Fibroblast of skin of abdomen (primary cell): ENCODE measurements around the gene SSTR4.
A peak's percentile ranks its signal among the peaks of the same experiment; 100 is the strongest.

ENCODE experiments used
- DNase-seq: peaks from one replicate; pipeline ENCODE4 v3.0.0-alpha.2; 2013

Gene SSTR4

DNA sequence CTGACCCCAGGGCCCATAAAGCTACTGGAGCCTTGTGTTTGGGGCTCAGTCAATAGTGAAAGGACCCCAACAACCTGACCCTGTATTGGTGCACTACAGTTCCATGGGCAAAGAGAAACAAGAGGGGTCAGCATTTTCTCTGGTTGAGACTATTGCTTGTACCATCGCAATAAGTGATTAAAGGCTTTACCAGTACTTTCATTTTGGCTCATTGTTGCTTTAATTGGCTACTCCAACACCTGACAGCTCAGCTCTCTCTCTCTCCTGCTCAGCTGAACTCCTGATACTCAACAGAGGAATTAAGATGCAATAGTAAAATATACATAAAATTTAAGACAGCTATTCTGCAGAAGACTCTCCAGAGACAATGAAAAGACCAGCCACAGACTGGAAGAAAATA is 33.2 kb downstream of the SSTR4 start:
- no peak for DNase-seq

DNA sequence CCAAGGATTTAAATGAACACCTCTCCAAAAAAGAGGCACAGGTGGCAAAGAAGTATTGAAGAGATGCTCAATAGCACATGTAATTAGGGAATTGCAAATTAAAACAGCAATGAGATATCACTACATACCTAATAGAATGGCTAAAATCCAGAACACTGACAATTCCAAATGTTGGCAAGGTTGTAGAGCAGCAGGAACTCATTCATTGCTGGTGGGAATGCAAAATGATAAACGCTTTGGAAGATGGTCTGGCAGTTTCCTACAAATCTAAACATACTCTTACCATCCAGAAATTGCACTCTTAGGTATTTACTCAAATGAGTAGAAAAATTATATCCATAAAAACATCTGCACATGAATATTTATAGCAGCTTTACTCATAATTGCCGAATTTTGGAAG is 34.0 kb downstream of the SSTR4 start:
- no peak for DNase-seq

DNA sequence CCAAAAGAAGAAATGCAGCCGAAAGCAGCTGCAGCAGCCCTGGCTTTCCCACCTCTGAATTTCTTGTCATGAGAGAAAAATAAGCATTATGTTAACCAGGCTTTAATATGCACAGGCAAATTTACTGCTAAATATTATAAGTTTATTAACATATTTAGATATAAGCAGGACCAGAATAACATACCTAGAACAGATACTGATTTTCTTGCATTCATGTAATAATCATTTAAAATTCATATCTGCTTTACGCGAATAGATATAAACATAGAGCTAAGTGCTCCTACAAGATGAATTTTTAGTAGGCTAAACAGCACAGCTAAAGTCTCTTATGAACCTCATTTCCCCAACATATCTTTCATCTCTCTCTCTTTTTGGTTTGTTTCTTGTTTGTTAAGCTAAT is 36.3 kb downstream of the SSTR4 start:
- no peak for DNase-seq

DNA sequence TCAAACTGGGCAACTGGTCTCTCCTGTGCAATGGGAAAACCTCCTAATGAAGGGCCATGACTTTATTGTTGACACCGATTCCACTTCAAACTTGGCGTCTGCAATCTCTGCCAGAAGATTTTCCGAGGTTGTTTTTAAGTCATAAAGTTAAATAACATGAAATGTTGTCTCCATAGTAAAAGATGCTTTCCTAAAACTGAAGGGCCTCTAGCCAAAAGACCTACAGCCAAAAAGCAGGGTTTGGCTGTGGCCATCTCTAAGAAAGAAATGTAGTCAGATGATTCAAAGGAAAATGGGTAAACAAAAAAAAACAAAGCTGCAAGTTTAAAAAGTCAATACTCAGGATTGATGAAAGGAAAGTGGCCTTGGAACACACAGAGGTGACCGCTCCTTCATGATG is 36.9 kb downstream of the SSTR4 start:
- DNase-seq, result no peak

DNA sequence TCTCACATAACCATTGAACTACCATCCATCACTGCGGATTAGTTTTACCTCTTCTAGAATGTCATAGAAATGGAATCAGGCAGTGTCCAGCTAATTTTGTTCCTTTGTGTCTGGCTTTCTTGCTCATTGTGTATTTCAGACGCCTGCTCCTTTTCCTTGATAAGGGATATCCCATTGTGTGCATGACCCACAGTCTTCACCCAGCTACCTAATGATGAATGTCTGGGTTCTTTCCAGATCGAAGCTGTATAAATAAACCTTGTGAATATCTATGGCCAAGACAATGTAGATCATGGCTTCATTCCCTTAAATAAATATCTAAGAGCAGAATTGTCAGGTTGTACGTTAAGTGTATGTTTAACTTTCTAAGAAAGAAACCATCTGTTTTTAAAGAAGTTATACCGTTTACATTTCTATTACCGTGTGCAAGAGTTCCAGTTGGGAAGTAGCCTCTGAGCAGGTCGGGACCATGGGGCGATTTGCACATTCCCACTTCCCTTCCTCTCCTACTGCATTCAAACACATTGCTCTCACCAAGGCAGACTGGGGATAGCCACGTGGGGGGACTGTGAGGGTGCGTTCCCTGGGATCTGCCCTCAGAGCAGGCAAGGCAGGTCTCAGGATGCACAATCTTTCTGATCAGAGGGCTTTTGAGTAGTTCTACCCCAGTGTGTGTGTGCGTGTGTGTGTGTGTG is 37.9 kb downstream of the SSTR4 start:
- no peak for DNase-seq

DNA sequence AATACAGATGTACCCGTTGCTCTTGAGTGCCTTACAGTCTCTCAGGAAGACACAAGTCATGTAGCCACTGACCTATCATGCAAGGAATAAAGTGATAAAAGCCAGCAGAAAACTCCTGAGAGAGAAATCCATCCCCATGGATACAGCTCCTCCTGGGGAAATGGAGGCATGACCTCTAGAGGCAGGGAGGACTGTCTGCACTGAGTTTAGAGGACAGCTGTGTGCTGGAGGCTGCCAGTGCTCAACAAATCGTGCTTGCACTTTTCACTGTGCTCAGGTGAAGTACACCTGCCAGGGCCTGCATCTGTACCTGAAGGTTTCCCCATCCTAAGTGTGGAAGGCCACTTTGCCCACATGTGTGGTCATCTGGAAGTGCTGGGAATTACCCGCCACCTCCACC is 38.9 kb downstream of the SSTR4 start:
- no peak for DNase-seq

DNA sequence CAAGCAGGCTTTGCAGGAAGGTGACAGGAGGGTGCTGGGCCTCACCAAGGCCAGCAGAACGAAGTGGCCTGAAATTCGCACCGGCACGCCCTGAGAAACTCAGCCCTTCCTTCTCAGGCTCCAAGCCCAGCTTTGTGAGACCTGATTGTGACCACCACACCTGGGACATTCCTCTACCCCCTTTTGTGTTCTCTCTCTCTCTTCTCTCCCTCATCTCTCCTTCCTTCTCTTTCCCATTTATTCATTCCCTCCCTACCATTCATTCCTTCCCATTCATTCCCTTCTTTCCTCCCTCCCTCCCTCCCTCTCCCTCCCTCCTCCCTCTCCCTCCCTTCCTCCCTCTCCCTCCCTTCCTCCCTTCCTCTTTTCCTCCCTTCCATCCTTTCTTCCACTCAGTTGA is 42.2 kb downstream of the SSTR4 start:
- DNase-seq, result no peak

DNA sequence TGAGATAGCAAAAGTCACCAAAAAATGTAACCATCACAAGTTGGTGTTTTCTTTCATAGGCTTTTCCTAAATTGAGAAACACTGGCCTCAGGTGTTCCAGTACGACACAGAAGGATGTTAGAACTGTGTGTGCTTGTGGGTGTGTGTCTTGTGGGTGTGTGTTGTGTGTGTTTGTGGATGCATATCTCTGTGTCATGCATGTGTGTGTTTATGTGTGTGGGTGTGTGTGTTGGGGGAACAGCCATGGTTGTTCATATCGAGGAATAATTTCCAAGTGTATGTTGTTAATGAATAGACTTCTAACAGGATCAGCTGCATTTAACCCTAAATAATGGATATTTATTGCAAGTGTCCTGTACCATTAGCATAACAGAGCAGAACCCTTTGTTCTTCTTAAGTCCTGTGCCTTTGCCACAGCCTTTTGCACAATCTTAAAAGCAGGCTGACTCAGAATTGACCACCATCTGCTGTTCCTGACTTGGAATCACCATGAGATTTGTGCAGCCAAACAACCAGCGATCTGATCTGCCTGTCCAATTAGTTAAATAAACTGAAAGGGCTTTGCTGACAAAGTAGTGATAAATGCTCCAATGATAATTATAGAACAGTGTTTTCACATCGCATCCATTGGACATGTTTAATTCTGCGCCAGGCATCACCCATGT is 43.4 kb downstream of the SSTR4 start:
- DNase-seq, result no peak

DNA sequence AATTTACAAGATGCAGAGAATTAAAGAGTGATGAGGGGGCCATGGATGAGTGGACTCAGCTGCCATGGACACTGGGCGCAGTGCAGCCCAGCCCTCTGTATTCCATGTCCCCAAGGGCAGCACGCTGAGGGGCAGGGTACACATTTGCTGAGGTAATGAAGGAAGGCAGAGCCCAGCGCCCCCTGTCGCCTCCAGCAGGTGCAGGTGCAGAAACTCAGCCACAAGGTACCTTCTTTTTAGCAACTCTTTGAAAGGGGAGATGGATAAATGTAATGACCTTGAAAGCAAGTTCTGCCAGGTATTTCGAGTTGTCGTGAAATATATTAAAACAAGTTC is 43.9 kb downstream of the SSTR4 start:
- no peak for DNase-seq

DNA sequence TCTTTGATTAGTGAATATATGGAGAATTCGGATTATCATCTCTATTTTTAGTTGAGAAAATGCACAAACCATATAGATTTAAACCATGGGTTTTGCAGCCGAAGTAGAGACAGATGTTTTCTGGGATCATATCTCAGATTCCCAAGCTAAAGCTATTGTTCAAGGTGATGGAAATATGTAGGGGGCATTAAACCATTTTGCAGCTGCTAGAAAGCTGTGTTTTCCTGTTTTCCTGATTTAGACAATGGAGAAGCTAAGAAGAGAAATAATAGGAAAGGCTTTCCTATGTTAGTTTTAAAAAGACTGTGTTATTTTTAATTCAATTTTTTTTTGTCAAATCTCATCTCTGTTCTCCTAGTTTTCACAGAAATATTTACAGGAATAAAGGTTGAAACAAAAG is 44.8 kb downstream of the SSTR4 start:
- no peak for DNase-seq

DNA sequence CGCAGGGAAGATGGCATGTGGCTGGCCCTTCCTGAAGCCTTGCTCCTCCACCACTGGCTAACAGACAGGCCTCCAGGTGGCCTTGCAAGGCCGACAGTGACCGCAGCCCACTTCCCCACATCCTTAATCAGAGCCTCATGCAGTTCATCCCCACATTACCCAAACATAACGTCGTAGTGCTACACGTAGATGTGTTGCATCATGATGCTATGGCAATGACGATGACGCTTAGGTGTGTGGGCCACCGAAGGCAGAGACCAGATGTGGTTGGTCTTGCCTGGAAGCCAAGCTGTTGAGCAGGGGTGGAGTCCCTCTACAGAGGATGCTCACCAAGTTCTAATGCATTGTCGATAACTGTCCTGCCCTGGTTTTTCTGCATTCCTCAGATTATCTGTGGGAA is 45.4 kb downstream of the SSTR4 start:
- DNase-seq, result no peak

DNA sequence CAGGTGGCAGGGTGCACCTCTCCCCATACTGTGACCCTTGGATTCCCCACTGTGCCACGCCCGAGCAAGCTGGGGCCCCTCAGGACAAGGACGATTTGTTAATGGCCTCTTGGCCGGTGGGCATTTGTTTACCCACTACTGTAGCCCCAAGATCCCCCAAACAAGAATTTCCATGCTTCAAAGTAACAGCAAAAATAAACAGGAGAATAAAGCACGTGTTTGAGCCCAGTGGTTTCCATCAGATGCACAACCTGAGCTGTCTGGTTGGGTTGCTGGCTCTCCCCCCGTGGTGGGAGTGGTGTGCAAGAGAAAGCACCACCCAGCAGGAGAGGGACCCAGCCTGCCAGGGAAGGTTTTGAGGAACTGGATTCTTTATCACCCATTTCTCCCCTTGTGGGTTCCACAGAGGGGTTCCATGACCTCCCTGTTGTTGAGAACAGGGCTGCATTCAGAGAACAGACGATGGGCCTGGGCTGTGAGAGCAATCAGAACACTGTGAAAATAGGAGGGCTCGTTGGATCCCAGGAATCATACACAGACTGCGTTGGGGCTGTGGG is 46.2 kb downstream of the SSTR4 start:
- no peak for DNase-seq

DNA sequence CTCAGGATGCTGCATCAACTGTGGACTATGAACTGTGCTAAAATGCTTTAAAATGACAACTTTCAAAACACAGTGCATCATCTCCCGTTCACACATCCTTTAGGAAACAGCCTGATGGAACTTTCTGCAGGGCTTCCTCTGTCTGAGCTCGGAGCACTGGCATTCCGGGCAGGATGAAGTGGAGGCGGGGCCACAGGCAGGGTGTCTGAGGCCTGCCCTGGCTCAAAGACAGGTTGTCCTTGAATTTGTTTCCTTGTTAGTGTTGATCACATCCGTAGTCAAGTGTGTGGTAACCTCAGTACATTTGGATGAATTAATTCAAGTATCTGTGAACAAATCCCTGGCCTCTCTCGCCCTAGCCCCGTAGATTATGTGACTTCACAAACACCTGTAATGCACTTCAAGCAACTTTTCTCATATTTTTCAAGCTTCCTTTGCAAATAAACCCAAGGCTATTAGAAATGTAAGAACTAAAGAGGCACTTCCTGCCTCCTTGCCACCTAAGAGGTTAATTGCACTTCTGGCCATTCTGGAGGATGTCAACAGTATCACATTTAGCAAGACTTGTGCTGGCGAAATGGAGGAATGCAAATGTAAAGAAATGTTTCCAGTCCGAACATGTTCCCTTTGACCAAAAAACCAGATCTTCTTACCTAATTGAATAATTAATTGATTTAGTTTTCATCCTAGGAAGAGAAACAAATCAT is 47.9 kb downstream of the SSTR4 start:
- no peak for DNase-seq

DNA sequence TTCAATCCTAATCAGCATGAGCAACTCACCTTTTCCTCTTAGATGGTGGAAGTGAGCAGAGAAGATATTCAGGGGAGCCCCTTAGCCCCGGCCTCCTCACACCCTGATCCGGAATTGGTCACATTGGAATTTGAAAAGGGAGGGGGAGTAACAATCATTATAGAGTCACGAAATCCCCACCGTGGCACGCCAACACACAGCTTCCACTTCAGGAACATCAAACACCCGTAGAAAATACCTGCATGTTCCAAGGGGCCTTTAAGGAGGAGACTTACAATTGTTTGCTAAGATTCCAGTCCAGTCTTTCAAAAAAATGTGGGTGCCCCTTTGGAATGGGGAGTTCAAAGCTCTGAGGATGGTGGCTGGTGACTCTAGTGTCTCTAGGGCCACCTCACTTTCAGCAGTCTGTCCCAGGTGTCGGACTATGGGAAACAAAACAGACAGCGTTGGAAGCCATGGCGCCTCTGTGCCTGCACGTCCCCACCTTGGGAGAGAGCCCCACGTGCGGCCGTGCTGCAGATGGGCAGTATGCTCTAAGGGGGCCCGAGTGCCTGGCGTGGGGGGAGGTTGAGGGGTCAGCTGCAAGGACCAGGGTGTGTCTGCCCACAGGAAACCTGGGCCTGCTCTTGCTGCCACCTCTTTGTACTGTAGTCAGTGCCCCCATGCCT is 48.6 kb downstream of the SSTR4 start:
- DNase-seq, result no peak

DNA sequence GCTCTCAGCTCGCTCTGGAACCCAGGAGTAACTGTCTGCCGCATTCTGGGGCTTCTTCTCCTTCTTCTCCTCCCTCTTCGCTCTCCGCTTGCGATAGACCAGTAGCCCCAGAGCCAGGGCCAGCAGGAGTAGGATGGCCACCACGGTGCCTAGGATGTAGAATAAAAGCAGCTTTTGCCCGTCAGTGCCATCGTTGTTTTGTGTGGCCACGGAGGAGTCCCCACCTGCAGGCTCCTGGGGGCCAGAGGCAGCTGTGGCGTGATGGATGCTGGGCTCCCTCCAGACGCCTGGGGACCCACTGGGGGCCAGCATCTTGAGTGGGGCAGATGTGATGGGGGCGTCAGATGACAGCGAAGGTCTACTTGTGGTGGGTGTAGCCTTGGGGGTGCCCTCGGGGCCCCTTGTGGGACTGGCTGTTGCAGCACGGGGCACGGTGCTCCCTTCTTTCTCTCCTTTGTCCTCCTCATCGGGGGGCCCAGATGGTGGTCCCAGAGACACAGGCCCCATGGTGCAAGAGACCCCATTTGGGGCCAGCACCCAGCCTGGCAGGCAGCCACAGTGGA is 49.3 kb downstream of the SSTR4 start:
- DNase-seq, result no peak

DNA sequence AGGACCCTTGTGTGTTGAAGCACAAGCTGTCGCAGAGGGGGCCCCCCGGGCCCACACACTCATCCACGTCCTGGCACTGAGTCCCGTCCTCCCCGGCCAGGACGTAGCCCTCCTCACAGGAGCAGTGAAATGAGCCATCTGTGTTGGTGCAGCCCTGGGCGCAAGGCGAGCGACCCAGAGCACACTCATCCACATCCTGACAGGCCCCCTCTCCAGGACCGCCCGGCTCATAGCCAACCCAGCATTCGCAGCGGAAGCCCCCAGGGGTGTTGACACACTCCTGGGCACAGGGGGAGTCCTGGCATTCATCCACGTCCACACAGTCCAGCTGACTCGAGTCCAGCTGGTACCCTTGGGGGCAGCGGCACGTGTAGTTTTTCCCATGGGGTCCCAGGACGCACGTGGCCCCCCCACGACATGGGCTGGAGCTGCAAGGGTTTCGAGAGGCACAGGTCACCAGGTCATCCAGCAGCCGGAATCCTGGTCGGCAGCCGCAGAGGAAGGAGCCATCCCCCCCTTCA is 49.8 kb downstream of the SSTR4 start:
- DNase-seq, result no peak

DNA sequence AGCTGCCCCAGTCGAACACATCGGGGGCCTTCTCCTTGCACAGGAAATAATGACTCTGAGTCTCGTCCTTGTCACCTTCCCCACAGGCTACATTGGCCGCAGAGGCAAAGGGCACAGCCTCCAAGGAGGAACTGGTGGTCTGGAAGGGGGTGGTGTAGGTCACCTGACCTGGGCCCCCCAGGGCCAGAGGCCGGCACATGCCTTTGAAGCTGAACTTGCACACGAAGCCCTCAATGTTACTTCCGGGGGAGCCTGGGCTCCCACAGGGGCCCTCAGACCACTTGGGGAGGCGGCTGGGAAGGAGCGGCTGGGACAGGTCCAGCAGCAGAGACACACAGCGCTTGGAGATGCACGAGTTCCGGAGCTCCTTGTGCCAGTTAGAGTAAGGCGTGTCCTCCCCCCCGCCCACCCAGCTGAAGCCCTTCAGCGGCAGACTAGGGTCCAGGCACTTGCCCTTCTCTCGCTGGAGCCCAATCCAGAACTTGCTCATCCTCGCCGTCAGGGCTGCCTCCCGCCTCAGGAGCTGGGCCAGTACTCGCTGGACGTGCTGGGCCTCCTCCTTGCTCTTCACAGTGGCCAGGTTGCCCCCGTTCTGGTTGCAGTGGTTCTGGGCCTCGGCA is 50.4 kb downstream of the SSTR4 start:
- no peak for DNase-seq

DNA sequence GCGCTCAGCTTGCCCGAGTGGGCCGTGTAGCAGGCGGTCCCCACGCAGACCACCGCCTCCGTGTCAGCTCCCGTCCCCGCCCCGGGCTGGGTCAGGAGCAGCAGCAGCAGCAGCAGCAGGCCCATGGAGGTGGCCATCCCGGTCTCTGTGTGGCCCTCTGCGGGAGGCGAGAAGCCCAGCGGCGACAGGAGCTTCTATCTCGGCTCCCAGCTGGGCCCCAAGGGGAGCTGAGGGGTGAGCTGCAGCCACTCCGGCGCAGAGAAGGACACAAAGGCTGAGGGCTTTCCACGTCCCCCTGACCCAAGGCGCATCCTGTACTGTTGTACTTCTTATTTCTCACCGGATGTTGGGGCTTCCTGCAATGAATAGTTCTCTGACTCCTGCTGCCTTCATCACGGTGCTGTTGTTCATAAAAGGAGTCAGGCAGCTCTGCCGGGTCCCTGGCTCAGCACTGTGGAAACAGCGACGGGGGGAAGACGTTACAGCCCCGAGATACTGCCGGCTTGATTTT is 51.0 kb downstream of the SSTR4 start, which contains the start of gene CD93:
Gene CD93, minus strand, starts transcription at position 269 of the 511 bp plus-strand sequence. Its CDS starts 132 bp downstream, at position 137.
- DNase-seq, result peak; percentile 17

DNA sequence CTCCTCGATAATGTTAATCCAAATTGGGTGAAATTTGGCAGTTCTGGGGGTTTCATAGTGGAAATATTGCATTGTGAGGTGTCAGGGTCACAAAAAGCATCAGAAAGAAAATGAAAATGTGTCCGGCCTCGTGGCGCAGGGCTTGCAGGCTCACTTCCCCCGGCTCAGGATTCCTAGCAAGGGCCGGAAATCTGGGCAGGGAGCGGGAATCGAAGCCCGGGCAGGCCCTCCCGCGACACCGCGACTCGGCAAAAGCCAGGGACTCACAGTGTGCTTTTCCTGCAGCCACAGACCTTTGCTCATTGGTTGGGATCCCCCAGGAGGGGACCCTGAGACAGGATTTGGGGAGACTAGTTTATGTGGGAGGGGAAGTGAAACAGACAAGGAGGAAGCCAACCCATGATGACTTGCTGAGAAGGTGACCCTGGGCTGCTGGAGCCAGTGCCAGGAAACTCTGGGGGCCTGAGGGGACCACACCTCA is 51.9 kb downstream of the SSTR4 start:
- no peak for DNase-seq

DNA sequence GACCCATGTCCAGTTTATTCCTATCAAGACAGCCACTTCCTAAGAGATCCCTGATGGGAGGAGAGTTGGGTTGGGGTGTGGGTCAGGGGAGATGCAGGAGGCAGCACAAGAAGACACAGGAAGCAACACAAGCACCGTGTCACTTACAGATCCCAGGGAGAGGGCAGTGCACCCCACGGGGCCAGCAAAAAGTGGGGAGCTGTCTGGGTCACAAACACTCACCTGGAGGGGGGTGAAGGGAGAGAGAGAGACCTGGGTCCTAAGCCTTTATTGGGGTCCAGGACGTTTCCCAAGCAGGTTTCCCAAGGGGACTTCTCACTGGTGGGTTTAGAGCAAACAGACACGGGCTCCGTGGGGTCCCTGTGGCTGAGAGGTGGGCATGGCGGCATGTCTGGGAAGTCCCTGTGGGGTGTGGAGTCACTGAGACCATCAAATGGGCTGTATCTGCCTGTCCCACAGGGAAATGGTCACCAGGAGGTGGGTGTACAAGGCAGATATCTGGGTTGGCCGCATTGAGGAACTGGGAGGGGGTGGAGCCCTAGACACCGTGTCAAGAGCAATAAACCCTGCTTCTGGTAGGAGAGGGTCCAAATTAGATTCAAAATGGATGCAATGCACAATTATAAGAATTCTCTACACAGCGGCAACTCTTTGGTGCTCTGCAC is 52.6 kb downstream of the SSTR4 start:
- no peak for DNase-seq
